T-helper 2 cell (primary cell): Measurements from ENCODE around the gene MAST1.
"Not testable (repeated sequence)": the region's sequence is repeated elsewhere in the genome, so short reads cannot be mapped to it uniquely, and the experiment has no call there.

ENCODE experiments used
- DNase-seq, 5 experiments: peaks; one replicate each; pipeline versions ENCODE4 v3.0.0 to v3.0.0-alpha.2; 2012 to 2022
- total RNA-seq, 2 donors: gene quantifications; one replicate each; lab custom pipeline; 2026; lab: John Stamatoyannopoulos, UW

MAST1 gene
- total RNA-seq = 0 to 0.13 reads per million in 2 donors

GRCh38 chr19:12838182-12838885 is at the start of gene MAST1:
Gene MAST1, plus strand, starts transcription at chr19:12838515. Its CDS starts 58 bp downstream, at chr19:12838573.
- peak in 4 of 5 experiments; percentile 19 to 75 (median 42) for DNase-seq

GRCh38 chr19:12788682-12789097 is 49.6 kb upstream of the MAST1 start:
- DNase-seq = peak in 3 of 5 experiments; percentile 45 to 63 (median 53)

- DNase-seq = peak in 2 of 5 experiments; percentile 28 to 38
These were observed 49.0 kb upstream of the MAST1 start for GRCh38 chr19:12789098-12789903.

- DNase-seq = peak; percentile 81 to 98 (median 89)
These were observed 48.3 kb upstream of the MAST1 start for GRCh38 chr19:12789904-12790619.

GRCh38 chr19:12790628-12791344 is 47.5 kb upstream of the MAST1 start:
- DNase-seq = no peak

- peak; percentile 93 to 98 (median 97) for DNase-seq
These were observed 46.8 kb upstream of the MAST1 start, which contains the start of gene JUNB for GRCh38 chr19:12791345-12792050. Gene JUNB, plus strand, starts transcription at chr19:12791486. Its CDS starts 286 bp downstream, at chr19:12791772.

- peak; percentile 42 to 92 (median 63) for DNase-seq
These were observed 46.1 kb upstream of the MAST1 start for GRCh38 chr19:12792051-12792852.

- DNase-seq = peak in 1 of 5 experiments; percentile 55
These were observed 45.4 kb upstream of the MAST1 start for GRCh38 chr19:12792853-12793289.

GRCh38 chr19:12793290-12794195 is 44.8 kb upstream of the MAST1 start:
- DNase-seq = peak; percentile 85 to 97 (median 91)

- DNase-seq = peak in 1 of 5 experiments; percentile 42
These were observed 43.9 kb upstream of the MAST1 start for GRCh38 chr19:12794196-12794941.

- DNase-seq = peak in 1 of 5 experiments; percentile 16
These were observed 43.3 kb upstream of the MAST1 start for GRCh38 chr19:12794971-12795381.

- peak in 4 of 5 experiments; percentile 52 to 80 (median 66) for DNase-seq
These were observed 41.9 kb upstream of the MAST1 start for GRCh38 chr19:12796146-12797071.

GRCh38 chr19:12797141-12797587 is 41.2 kb upstream of the MAST1 start:
- DNase-seq = no peak

GRCh38 chr19:12797607-12798006 is 40.7 kb upstream of the MAST1 start:
- DNase-seq = not testable (repeated sequence)

GRCh38 chr19:12799742-12800465 is 38.4 kb upstream of the MAST1 start:
- no peak for DNase-seq

- peak in 1 of 5 experiments; percentile 15 for DNase-seq
These were observed 37.9 kb upstream of the MAST1 start for GRCh38 chr19:12800466-12800770.
